HepG2 (cell line): ENCODE measurements around the gene JPH2. TPM values are rescaled to one million over a fixed set of nuclear protein-coding genes. Genes with fewer than 3 reads are reported as not detected.

ENCODE experiments used
- HDAC1 ChIP-seq: sonication (generic); formaldehyde crosslinking; IDR thresholded peaks from 2 replicates; pipeline ENCODE4 v1.5.1; 2020; ENCODE audit warnings: mild to moderate bottlenecking, missing genetic modification reagents
- KMT2A ChIP-seq: sonication (generic); formaldehyde crosslinking; IDR thresholded peaks from 2 replicates; pipeline ENCODE4 v1.4.0; 2020; ENCODE audit warnings: missing genetic modification reagents
- MXI1 ChIP-seq: IDR thresholded peaks from 3 replicates; pipeline ENCODE4 v1.6.1; 2012; ENCODE audit warnings: low read depth, low read length, inconsistent platforms, borderline replicate concordance
- SALL1 ChIP-seq: sonication (generic); formaldehyde crosslinking; IDR thresholded peaks from 2 replicates; pipeline ENCODE4 v1.8.0; 2022; ENCODE audit warnings: mild to moderate bottlenecking, missing genetic modification reagents
- ZKSCAN1 ChIP-seq: fragments of 150-350 bp; IDR thresholded peaks from 2 replicates; pipeline ENCODE4 v1.6.1; 2014; ENCODE audit warnings: low read length
- ZNF253 ChIP-seq: sonication (generic); formaldehyde crosslinking; IDR thresholded peaks from 2 replicates; pipeline ENCODE4 v1.8.0; 2022; ENCODE audit warnings: mild to moderate bottlenecking, missing genetic modification reagents, borderline replicate concordance
- ZNF441 ChIP-seq: sonication (generic); formaldehyde crosslinking; IDR thresholded peaks from 2 replicates; pipeline ENCODE4 v1.7.0; 2021; ENCODE audit warnings: missing genetic modification reagents, borderline replicate concordance
- polyA plus RNA-seq, 8 experiments: library from polyadenylated mRNA; depleted of rRNA in 3 of 8; stranded (reverse) in 7 of 8; unstranded in 1 of 8; fragments of >200 nt; fragmentation: Illumina TruSeq in 4 of 8; extraction: Trizol in 4 of 8; gene quantifications; 2 replicates each; pipeline versions ENCODE4 v1.2.1 to v1.2.3, GENCODE V29; 2011 to 2016; ENCODE audit warnings: low read depth in 4 of 8, missing spikeins in 1 of 8, mixed read lengths in 1 of 8; ENCODE audit not compliant: insufficient read depth in 1 of 8
- total RNA-seq, 5 experiments: library from RNA; depleted of rRNA; stranded (reverse); fragments of >200 nt; fragmentation: Illumina TruSeq; extraction: Trizol; gene quantifications; 2 replicates each; pipeline ENCODE4 v1.2.3, GENCODE V29; 2016; ENCODE audit warnings: low read depth in 1 of 5
- TF ChIP-seq, protein P1 (sequence below): sonication (generic); formaldehyde crosslinking; IDR thresholded peaks from 2 replicates; pipeline ENCODE4 v1.8.1; 2023; ENCODE audit warnings: missing genetic modification reagents, mild to moderate bottlenecking, borderline replicate concordance
- TF ChIP-seq, protein P2 (sequence below), 2 experiments: sonication (generic) in 1 of 2; formaldehyde crosslinking in 1 of 2; IDR thresholded peaks; 2 replicates each; pipeline versions ENCODE4 v1.6.1 to v1.9.0; 2014 to 2022; ENCODE audit warnings: antibody characterized with exemption in 1 of 2, borderline replicate concordance in 1 of 2, inconsistent platforms in 1 of 2, low read depth in 1 of 2, missing genetic modification reagents in 1 of 2
- TF ChIP-seq, protein P3 (sequence below): sonication (generic); formaldehyde crosslinking; IDR thresholded peaks from 2 replicates; pipeline ENCODE4 v1.4.0; 2020; ENCODE audit warnings: missing genetic modification reagents
- TF ChIP-seq, protein P4 (sequence below): sonication (generic); formaldehyde crosslinking; IDR thresholded peaks from 2 replicates; pipeline ENCODE4 v1.5.0; 2020; ENCODE audit warnings: mild to moderate bottlenecking, missing genetic modification reagents, borderline replicate concordance

The JPH2 gene
- total and polyA plus RNA-seq, 2 of the 13 experiments (the other 11 are each of a cell fraction or from before 2014, with no cell fraction given), result 0.42 TPM; not detected in 1

DNA sequence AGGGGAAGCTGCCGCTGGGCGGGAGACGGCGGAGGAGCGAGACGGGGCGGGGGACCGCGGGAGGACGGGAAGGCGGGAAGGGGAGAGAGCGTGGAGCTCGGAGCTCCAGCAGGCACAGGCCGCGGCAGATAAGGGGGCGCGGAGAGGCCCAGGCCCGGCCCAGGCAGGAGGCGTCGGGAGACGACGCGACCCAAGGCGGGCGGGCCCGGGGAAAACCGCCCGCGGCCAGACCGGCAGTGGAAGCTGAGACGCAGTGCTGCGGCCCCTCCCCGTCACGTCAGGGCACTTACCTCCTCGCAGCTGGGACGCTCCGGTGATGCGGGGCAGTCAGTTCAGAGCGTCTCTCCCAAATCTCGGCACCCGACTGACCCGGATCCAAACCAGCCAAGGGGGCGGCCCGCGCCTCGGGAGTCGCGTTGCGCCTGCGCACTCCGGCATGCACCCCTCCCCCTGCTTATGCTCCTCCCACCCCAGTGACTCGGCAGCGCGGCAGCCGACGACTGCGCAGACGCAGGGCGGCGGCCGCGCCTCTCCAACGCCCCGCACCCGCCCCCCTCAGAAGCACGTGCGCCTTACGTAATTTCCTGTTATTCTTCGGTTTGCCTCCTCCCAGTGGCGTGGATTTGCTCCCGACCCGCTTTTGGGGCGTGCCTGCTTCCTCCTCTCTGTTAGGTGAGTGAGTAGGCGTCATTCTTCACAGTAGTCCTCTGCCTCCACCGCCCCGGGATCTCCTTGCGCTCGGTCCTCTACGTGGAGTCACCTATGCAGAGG lies 23.6 kb upstream of the JPH2 start, which contains the start of gene OSER1 (continued):
- peak; percentile 95 for TF ChIP-seq SALL1 (CRISPR knock-in tag)
- TF ChIP-seq, protein P1, sequence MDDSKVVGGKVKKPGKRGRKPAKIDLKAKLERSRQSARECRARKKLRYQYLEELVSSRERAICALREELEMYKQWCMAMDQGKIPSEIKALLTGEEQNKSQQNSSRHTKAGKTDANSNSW (CRISPR knock-in tag), result 0 out of 2 replicates have a peak, but pooled peaks have one; percentile 76
- TF ChIP-seq MXI1, result peak; percentile 99
- TF ChIP-seq ZNF441 (CRISPR knock-in tag), result peak; percentile 55; the same call in 1 of the 2 replicates
- TF ChIP-seq, protein P2, sequence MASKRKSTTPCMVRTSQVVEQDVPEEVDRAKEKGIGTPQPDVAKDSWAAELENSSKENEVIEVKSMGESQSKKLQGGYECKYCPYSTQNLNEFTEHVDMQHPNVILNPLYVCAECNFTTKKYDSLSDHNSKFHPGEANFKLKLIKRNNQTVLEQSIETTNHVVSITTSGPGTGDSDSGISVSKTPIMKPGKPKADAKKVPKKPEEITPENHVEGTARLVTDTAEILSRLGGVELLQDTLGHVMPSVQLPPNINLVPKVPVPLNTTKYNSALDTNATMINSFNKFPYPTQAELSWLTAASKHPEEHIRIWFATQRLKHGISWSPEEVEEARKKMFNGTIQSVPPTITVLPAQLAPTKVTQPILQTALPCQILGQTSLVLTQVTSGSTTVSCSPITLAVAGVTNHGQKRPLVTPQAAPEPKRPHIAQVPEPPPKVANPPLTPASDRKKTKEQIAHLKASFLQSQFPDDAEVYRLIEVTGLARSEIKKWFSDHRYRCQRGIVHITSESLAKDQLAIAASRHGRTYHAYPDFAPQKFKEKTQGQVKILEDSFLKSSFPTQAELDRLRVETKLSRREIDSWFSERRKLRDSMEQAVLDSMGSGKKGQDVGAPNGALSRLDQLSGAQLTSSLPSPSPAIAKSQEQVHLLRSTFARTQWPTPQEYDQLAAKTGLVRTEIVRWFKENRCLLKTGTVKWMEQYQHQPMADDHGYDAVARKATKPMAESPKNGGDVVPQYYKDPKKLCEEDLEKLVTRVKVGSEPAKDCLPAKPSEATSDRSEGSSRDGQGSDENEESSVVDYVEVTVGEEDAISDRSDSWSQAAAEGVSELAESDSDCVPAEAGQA (IDR thresholded peaks at IDR 0.05; ENCODE audit: low read depth), result peak; percentile 89; the same call in 1 of the 2 replicates
- TF ChIP-seq, protein P2 (CRISPR knock-in tag; IDR thresholded peaks at IDR 0.05; ENCODE audit: borderline replicate concordance), result peak; percentile 88; the same call in 1 of the 2 replicates
- peak; percentile 92 for TF ChIP-seq KMT2A (CRISPR knock-in tag)
- TF ChIP-seq, protein P3, sequence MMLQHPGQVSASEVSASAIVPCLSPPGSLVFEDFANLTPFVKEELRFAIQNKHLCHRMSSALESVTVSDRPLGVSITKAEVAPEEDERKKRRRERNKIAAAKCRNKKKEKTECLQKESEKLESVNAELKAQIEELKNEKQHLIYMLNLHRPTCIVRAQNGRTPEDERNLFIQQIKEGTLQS (CRISPR knock-in tag), result peak; percentile 44
- peak; percentile 98 for TF ChIP-seq HDAC1 (CRISPR knock-in tag)
- TF ChIP-seq ZKSCAN1, result peak; percentile 16; the same call in 1 of the 2 replicates
- TF ChIP-seq, protein P4, sequence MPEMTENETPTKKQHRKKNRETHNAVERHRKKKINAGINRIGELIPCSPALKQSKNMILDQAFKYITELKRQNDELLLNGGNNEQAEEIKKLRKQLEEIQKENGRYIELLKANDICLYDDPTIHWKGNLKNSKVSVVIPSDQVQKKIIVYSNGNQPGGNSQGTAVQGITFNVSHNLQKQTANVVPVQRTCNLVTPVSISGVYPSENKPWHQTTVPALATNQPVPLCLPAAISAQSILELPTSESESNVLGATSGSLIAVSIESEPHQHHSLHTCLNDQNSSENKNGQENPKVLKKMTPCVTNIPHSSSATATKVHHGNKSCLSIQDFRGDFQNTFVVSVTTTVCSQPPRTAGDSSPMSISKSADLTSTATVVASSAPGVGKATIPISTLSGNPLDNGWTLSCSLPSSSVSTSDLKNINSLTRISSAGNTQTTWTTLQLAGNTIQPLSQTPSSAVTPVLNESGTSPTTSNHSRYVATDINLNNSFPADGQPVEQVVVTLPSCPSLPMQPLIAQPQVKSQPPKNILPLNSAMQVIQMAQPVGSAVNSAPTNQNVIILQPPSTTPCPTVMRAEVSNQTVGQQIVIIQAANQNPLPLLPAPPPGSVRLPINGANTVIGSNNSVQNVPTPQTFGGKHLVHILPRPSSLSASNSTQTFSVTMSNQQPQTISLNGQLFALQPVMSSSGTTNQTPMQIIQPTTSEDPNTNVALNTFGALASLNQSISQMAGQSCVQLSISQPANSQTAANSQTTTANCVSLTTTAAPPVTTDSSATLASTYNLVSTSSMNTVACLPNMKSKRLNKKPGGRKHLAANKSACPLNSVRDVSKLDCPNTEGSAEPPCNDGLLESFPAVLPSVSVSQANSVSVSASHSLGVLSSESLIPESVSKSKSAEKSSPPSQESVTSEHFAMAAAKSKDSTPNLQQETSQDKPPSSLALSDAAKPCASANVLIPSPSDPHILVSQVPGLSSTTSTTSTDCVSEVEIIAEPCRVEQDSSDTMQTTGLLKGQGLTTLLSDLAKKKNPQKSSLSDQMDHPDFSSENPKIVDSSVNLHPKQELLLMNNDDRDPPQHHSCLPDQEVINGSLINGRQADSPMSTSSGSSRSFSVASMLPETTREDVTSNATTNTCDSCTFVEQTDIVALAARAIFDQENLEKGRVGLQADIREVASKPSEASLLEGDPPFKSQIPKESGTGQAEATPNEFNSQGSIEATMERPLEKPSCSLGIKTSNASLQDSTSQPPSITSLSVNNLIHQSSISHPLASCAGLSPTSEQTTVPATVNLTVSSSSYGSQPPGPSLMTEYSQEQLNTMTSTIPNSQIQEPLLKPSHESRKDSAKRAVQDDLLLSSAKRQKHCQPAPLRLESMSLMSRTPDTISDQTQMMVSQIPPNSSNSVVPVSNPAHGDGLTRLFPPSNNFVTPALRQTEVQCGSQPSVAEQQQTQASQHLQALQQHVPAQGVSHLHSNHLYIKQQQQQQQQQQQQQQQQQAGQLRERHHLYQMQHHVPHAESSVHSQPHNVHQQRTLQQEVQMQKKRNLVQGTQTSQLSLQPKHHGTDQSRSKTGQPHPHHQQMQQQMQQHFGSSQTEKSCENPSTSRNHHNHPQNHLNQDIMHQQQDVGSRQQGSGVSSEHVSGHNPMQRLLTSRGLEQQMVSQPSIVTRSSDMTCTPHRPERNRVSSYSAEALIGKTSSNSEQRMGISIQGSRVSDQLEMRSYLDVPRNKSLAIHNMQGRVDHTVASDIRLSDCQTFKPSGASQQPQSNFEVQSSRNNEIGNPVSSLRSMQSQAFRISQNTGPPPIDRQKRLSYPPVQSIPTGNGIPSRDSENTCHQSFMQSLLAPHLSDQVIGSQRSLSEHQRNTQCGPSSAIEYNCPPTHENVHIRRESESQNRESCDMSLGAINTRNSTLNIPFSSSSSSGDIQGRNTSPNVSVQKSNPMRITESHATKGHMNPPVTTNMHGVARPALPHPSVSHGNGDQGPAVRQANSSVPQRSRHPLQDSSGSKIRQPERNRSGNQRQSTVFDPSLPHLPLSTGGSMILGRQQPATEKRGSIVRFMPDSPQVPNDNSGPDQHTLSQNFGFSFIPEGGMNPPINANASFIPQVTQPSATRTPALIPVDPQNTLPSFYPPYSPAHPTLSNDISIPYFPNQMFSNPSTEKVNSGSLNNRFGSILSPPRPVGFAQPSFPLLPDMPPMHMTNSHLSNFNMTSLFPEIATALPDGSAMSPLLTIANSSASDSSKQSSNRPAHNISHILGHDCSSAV (CRISPR knock-in tag), result 0 out of 2 replicates have a peak, but pooled peaks have one; percentile 9
- TF ChIP-seq ZNF253 (CRISPR knock-in tag), result no peak; the same call in 1 of the 2 replicates
